Natural killer cell (primary cell): ENCODE data around the gene ZNF408. TPM values are rescaled to one million over a fixed set of nuclear protein-coding genes. Genes with fewer than 3 reads are reported as not detected.
A peak's percentile ranks its signal among the peaks of the same experiment; 100 is the strongest.
"Not testable (repeated sequence)": the region's sequence is repeated elsewhere in the genome, so short reads cannot be mapped to it uniquely, and the experiment has no call there.

Experiments
- ATAC-seq, 3 donors: fragments of 150-1000 bp in 2 of 3; fragments of 200-7000 bp in 1 of 3; cut with Tn5 transposase; 1 replicate in 1 of 3; 2 replicates in 2 of 3; pipeline ENCODE4 v1.10.0; 2021; ENCODE audit warnings: mild to moderate bottlenecking in 2 of 3, moderate library complexity in 2 of 3
- DNase-seq, 2 donors: peaks; one replicate each; pipeline versions ENCODE4 v3.0.0 to v3.0.0-alpha.2; 2013 to 2021; ENCODE audit warnings: mixed read lengths in 1 of 2
- H3K27ac ChIP-seq: one replicate; pipeline ENCODE4 v1.5.1; 2013; ENCODE audit warnings: mild to moderate bottlenecking, low read length
- H3K27me3 ChIP-seq: one replicate; pipeline ENCODE4 v1.6.1; 2013; ENCODE audit warnings: low read length; ENCODE audit not compliant: control insufficient read depth, insufficient read depth
- H3K36me3 ChIP-seq: one replicate; pipeline ENCODE4 v1.6.1; 2013; ENCODE audit warnings: low read length; ENCODE audit not compliant: control insufficient read depth, insufficient read depth
- H3K4me1 ChIP-seq: one replicate; pipeline ENCODE4 v1.6.1; 2013; ENCODE audit warnings: low read length; ENCODE audit not compliant: control insufficient read depth, insufficient read depth
- H3K4me3 ChIP-seq: one replicate; pipeline ENCODE4 v1.5.1; 2013; ENCODE audit warnings: low read length
- H3K9me3 ChIP-seq: one replicate; pipeline ENCODE4 v1.6.1; 2013; ENCODE audit warnings: low read length; ENCODE audit not compliant: control insufficient read depth, insufficient read depth
- H3K27ac Mint-ChIP-seq, 2 donors: one replicate each; pipeline ENCODE4 v1.8.0; 2022; ENCODE audit warnings: mild to moderate bottlenecking in 2 of 2, mixed read lengths in 2 of 2, moderate library complexity in 1 of 2
- H3K27me3 Mint-ChIP-seq, 2 donors: one replicate each; pipeline ENCODE4 v1.8.0; 2022; ENCODE audit warnings: low read depth in 2 of 2, mixed read lengths in 2 of 2
- H3K36me3 Mint-ChIP-seq: one replicate; pipeline ENCODE4 v1.8.0; 2022; ENCODE audit warnings: mixed read lengths
- H3K4me1 Mint-ChIP-seq, 2 donors: one replicate each; pipeline ENCODE4 v1.8.0; 2022; ENCODE audit warnings: mixed read lengths in 2 of 2
- H3K4me3 Mint-ChIP-seq: one replicate; pipeline ENCODE4 v1.8.0; 2022; ENCODE audit warnings: mild to moderate bottlenecking, moderate library complexity, mixed read lengths
- H3K9me3 Mint-ChIP-seq, 2 donors: one replicate each; pipeline ENCODE4 v1.8.0; 2022; ENCODE audit warnings: mixed read lengths in 2 of 2
- CTCF ChIP-seq: fragments of 200-600 bp; IDR thresholded peaks from one replicate; pipeline ENCODE4 v1.8.0; 2022; ENCODE audit warnings: antibody characterized with exemption
- WGBS: methylation state at CpG from one replicate; pipeline ENCODE4 v1.1.7; 2013; ENCODE audit warnings: missing lambda C conversion rate; ENCODE audit not compliant: insufficient coverage; 5-methylcytosine and 5-hydroxymethylcytosine counted together
- intact Hi-C: fragments of 100-400 bp; cut with micrococcal nuclease; formaldehyde crosslinking; loops from one replicate; pipeline ENCODE4 v1.14.2; 2022
- total RNA-seq, 4 donors: library from RNA; stranded (reverse); fragments of 120-200 nt in 1 of 4; gene quantifications; one replicate each; pipeline versions ENCODE4 v1.2.3 to v1.2.4, GENCODE V29; 2013 to 2022

ZNF408 gene
- total RNA-seq, 3 donors from 2014 or later (not counting 1 experiment from before 2014, with no cell fraction given): 9.1 to 19.0 (median 9.6) TPM

GRCh38 chr11:46667043-46667481, 33.8 kb upstream of the ZNF408 start:
- Mint-ChIP-seq H3K9me3 (no peaks in the 10 kb centered on the region), H3K36me3 (no peaks in the 10 kb centered on the region), H3K4me3 (no peak overlapping the region), H3K4me1 (peaks cover 24 to 25% of the 10 kb centered on the region in 2 donors), H3K27me3 (no peaks in the 10 kb centered on the region), H3K27ac (no peak overlapping the region)
- 96% methylated on average over 2 of the region's 2 CpGs for WGBS
- H3K27me3 ChIP-seq: no peaks in the 10 kb centered on the region
- intact Hi-C loops: no loop called here
- H3K27ac ChIP-seq: no peak overlapping the region
- TF ChIP-seq CTCF: no peak
- H3K4me1 ChIP-seq: peaks cover 29% of the 10 kb centered on the region
- ATAC-seq (no peak), DNase-seq (no peak)
- H3K36me3 ChIP-seq: peaks cover 62% of the 10 kb centered on the region
- no peaks in the 10 kb centered on the region for H3K9me3 ChIP-seq
- no peak overlapping the region for H3K4me3 ChIP-seq

DNA sequence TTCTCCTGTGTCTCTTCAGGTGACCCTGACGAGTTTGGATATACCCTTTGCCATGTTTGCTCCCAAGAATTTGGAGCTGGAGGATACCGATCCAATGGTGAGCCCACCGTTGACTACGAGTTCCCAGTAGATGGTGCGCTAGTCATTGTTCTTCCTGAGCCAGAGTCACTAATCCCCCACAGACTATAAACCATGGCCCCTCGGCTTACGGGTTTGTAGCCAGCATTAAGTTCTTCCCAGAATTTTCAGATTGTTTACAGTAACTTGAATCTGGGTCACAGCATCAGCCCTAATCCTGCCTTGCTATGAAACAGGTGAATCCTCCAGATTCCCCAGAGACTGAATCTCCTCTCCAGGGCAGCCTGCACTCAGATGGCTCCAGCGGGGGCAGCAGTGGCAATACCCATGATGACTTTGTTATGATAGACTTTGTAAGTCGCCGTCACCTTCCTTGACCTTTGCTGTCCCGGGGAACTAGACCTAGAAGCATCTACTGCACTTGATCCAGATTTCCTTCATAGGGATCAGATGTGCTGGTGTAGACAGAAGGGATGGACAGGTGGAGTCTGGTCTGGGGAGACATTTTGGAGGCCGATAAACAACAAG, 32.2 kb upstream of the ZNF408 start:
- H3K27ac ChIP-seq: no peak overlapping the region
- peaks cover 44% of the 10 kb centered on the region for H3K4me1 ChIP-seq
- no peaks in the 10 kb centered on the region for H3K36me3 Mint-ChIP-seq
- 93% methylated on average over 12 of the region's 12 CpGs for WGBS
- H3K4me3 ChIP-seq: no peak overlapping the region
- peaks cover 69% of the 10 kb centered on the region for H3K36me3 ChIP-seq
- H3K9me3 ChIP-seq: no peaks in the 10 kb centered on the region
- no peaks in the 10 kb centered on the region for H3K27me3 Mint-ChIP-seq
- no peak for TF ChIP-seq CTCF
- peaks cover 36 to 38% of the 10 kb centered on the region in 2 donors for H3K4me1 Mint-ChIP-seq
- H3K27me3 ChIP-seq: no peaks in the 10 kb centered on the region
- intact Hi-C loops: no loop called here
- no peak overlapping the region for H3K4me3 Mint-ChIP-seq
- no peak for DNase-seq
- H3K9me3 Mint-ChIP-seq: no peaks in the 10 kb centered on the region
- ATAC-seq: no peak
- H3K27ac Mint-ChIP-seq: peak overlapping the region; percentile 90 to 94

DNA sequence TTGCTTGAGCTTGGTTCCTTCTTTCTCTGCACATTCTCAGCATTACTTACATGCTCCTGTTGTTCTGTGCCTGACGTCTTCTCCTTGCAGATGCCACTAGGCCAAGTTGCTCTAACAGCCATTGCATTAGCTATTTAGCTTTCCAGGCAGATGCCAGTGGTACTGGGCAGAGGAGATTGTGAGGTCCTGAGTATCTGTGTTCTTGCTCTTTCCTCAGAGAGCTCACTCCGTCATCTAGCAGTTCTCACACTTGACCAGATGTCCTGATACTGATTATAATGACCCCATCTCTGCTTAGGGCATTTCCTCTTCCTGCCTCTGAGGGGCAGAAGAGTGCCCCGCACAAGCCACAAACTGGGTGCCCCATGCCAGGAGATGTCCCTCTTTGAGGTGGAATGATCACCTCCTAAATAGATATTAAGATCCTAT, 31.1 kb upstream of the ZNF408 start:
- peak overlapping the region; percentile 63 for H3K4me3 Mint-ChIP-seq
- ATAC-seq (peak in 1 of 3 donors; percentile 50), DNase-seq (no peak)
- no peaks in the 10 kb centered on the region for H3K9me3 ChIP-seq
- H3K27me3 Mint-ChIP-seq: no peaks in the 10 kb centered on the region
- no peak overlapping the region for H3K27ac ChIP-seq
- peaks cover 40 to 48% of the 10 kb centered on the region in 2 donors for H3K4me1 Mint-ChIP-seq
- intact Hi-C loops: loop anchor here (10.0 kb wide), 1 partner anchor 55 kb away; the partner anchor contains the start of genes ATG13 and HARBI1
- H3K27me3 ChIP-seq: no peaks in the 10 kb centered on the region
- peak; percentile 21 for TF ChIP-seq CTCF
- H3K27ac Mint-ChIP-seq: peak overlapping the region; percentile 90 to 94
- 55% methylated on average over 3 of the region's 3 CpGs for WGBS
- H3K4me1 ChIP-seq: peaks cover 56% of the 10 kb centered on the region
- no peaks in the 10 kb centered on the region for H3K9me3 Mint-ChIP-seq
- H3K36me3 Mint-ChIP-seq: no peaks in the 10 kb centered on the region
- H3K36me3 ChIP-seq: peaks cover 68% of the 10 kb centered on the region
- no peak overlapping the region for H3K4me3 ChIP-seq

GRCh38 chr11:46670521-46670920, 30.3 kb upstream of the ZNF408 start:
- not testable (repeated sequence) for H3K9me3 Mint-ChIP-seq, H3K9me3 ChIP-seq, H3K4me3 ChIP-seq, ATAC-seq, DNase-seq, H3K27me3 Mint-ChIP-seq, H3K36me3 Mint-ChIP-seq, H3K27me3 ChIP-seq
- peaks cover 60% of the 10 kb centered on the region for H3K36me3 ChIP-seq
- intact Hi-C loops: loop anchor here (10.0 kb wide), 1 partner anchor 56 kb away; the partner anchor contains the start of genes ATG13 and HARBI1
- H3K27ac ChIP-seq: peak overlapping the region; percentile 71
- 83% methylated on average over 3 of the region's 3 CpGs for WGBS
- peaks cover 44 to 52% of the 10 kb centered on the region in 2 donors for H3K4me1 Mint-ChIP-seq
- H3K4me3 Mint-ChIP-seq: peak overlapping the region; percentile 31
- peaks cover 64% of the 10 kb centered on the region for H3K4me1 ChIP-seq
- peak overlapping the region; percentile 90 to 94 for H3K27ac Mint-ChIP-seq
